K562 (cell line): ENCODE measurements around the gene ART4. TPM values are rescaled to one million over a fixed set of nuclear protein-coding genes. Genes with fewer than 3 reads are reported as not detected.

Source experiments
- BMI1 ChIP-seq: fragments of 150-350 bp; IDR thresholded peaks from 2 replicates; pipeline ENCODE4 v1.6.1; 2014; ENCODE audit warnings: low read length
- CBX3 ChIP-seq, 2 experiments: IDR thresholded peaks; 1 replicate in 1 of 2; 2 replicates in 1 of 2; pipeline ENCODE4 v1.6.1; 2012; ENCODE audit warnings: inconsistent platforms in 2 of 2, low read length in 2 of 2, borderline replicate concordance in 1 of 2, control low read depth in 1 of 2
- CXXC5 ChIP-seq: fragments of 250-450 bp; sonication (Bioruptor Pico); IDR thresholded peaks from 2 replicates; pipeline ENCODE4 v1.8.0; 2022; ENCODE audit warnings: inconsistent platforms, mild to moderate bottlenecking, moderate library complexity
- ETV6 ChIP-seq, 3 experiments: fragments of 150-350 bp in 1 of 3; sonication (generic) in 1 of 3; formaldehyde crosslinking in 1 of 3; IDR thresholded peaks; 2 replicates each; pipeline versions ENCODE4 v1.6.1 to v1.8.0; 2014 to 2022; ENCODE audit warnings: borderline replicate concordance in 2 of 3, low read depth in 2 of 3, antibody characterized with exemption in 1 of 3, low read length in 1 of 3, mild to moderate bottlenecking in 1 of 3, missing genetic modification reagents in 1 of 3
- GABPB2 ChIP-seq: fragments of 250-450 bp; sonication (Bioruptor Pico); conservative IDR thresholded peaks from 2 replicates; pipeline ENCODE4 v1.5.1; 2021; ENCODE audit warnings: mild to moderate bottlenecking
- ILF3 ChIP-seq: fragments of 450-650 bp; IDR thresholded peaks from 2 replicates; pipeline ENCODE4 v1.6.1; 2018; ENCODE audit warnings: antibody characterized with exemption, mild to moderate bottlenecking, moderate library complexity, borderline replicate concordance
- NR2C2 ChIP-seq, 2 experiments: fragments of 200-800 bp in 1 of 2; sonication (Bioruptor generic) in 1 of 2; sonication (generic) in 1 of 2; formaldehyde crosslinking in 1 of 2; IDR thresholded peaks; 2 replicates each; pipeline versions ENCODE4 v1.6.1 to v1.8.0; 2016 to 2022; ENCODE audit warnings: mild to moderate bottlenecking in 1 of 2, missing compliant biosample characterization in 1 of 2, missing genetic modification characterization in 1 of 2, missing genetic modification reagents in 1 of 2
- TCF15 ChIP-seq: fragments of 250-450 bp; sonication (Bioruptor Pico); IDR thresholded peaks from 2 replicates; pipeline ENCODE4 v1.8.0; 2022; ENCODE audit warnings: moderate library complexity, mild to moderate bottlenecking, inconsistent platforms
- TOE1 ChIP-seq, 2 experiments: fragments of 450-650 bp in 1 of 2; sonication (generic) in 1 of 2; formaldehyde crosslinking in 1 of 2; IDR thresholded peaks; 2 replicates each; pipeline versions ENCODE4 v1.7.1 to v1.8.0; 2016 to 2022; ENCODE audit warnings: borderline replicate concordance in 2 of 2, mild to moderate bottlenecking in 2 of 2, antibody characterized with exemption in 1 of 2, inconsistent platforms in 1 of 2, low read depth in 1 of 2, missing genetic modification reagents in 1 of 2, moderate library complexity in 1 of 2
- U2AF2 ChIP-seq: fragments of 200-400 bp; formaldehyde crosslinking; optimal IDR thresholded peaks from 2 replicates; pipeline ENCODE3; 2017; ENCODE audit warnings: low read depth, mild to moderate bottlenecking, low read length
- ZBTB26 ChIP-seq: fragments of 450-650 bp; formaldehyde crosslinking; IDR thresholded peaks from 2 replicates; pipeline ENCODE4 v1.4.0; 2022; ENCODE audit warnings: missing genetic modification characterization
- ZNF263 ChIP-seq: sonication (generic); formaldehyde crosslinking; IDR thresholded peaks from 2 replicates; pipeline ENCODE4 v1.8.0; 2022; ENCODE audit warnings: mild to moderate bottlenecking, missing genetic modification reagents, borderline replicate concordance
- ZNF592 ChIP-seq: fragments of 450-650 bp; IDR thresholded peaks from 2 replicates; pipeline ENCODE4 v1.6.1; 2017; ENCODE audit warnings: antibody characterized with exemption, mild to moderate bottlenecking
- polyA plus RNA-seq, 8 experiments: library from polyadenylated mRNA; depleted of rRNA in 4 of 8; stranded (reverse) in 5 of 8; unstranded in 3 of 8; fragments of >200 nt; fragmentation: Nextera tagmentation in 2 of 8; fragmentation: Illumina TruSeq in 1 of 8; extraction: Ambion mirVana in 2 of 8; extraction: Trizol in 1 of 8; gene quantifications; 2 replicates each; pipeline versions ENCODE4 v1.2.1 to v1.2.3, GENCODE V29; 2011 to 2014; ENCODE audit warnings: inconsistent platforms in 1 of 8, missing spikeins in 1 of 8
- total RNA-seq, 7 experiments: library from RNA; depleted of rRNA in 6 of 7; stranded (reverse); fragments of >200 nt in 6 of 7; fragmentation: Illumina TruSeq in 2 of 7; extraction: Trizol in 2 of 7; gene quantifications; 2 replicates each; pipeline versions ENCODE4 v1.2.1 to v1.2.3, GENCODE V29; 2011 to 2021; ENCODE audit warnings: low replicate concordance in 1 of 7
- TF ChIP-seq, protein P1 (sequence below): fragments of 450-650 bp; conservative IDR thresholded peaks from 2 replicates; pipeline ENCODE4 v1.6.1; 2016; ENCODE audit warnings: missing genetic modification characterization, low read depth, mild to moderate bottlenecking, missing compliant biosample characterization, moderate library complexity

The ART4 gene
- total and polyA plus RNA-seq, 9 of the 15 experiments (the other 6 are each of a cell fraction or from before 2014, with no cell fraction given) = 0.07 TPM; not detected in 8

- TF ChIP-seq, protein P1, sequence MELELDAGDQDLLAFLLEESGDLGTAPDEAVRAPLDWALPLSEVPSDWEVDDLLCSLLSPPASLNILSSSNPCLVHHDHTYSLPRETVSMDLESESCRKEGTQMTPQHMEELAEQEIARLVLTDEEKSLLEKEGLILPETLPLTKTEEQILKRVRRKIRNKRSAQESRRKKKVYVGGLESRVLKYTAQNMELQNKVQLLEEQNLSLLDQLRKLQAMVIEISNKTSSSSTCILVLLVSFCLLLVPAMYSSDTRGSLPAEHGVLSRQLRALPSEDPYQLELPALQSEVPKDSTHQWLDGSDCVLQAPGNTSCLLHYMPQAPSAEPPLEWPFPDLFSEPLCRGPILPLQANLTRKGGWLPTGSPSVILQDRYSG (tag) = no peak
- TF ChIP-seq GABPB2 (CRISPR knock-in tag) (no peak), CXXC5 (CRISPR knock-in tag) (peak; percentile 77; the same call in 1 of the 2 replicates), U2AF2 (no peak), ZNF592 (no peak), CBX3 (IDR thresholded peaks at IDR 0.05; ENCODE audit: borderline replicate concordance in 1 of 2, low read length in 2 of 2) (no peak), ZNF263 (no peak), TOE1 (IDR thresholded peaks at IDR 0.05; ENCODE audit: borderline replicate concordance) (no peak), TOE1 (CRISPR knock-in tag; IDR thresholded peaks at IDR 0.05; ENCODE audit: borderline replicate concordance, low read depth) (no peak), TCF15 (CRISPR knock-in tag) (no peak), ZBTB26 (CRISPR knock-in tag) (no peak), NR2C2 (CRISPR knock-in tag; IDR thresholded peaks at IDR 0.05) (no peak), NR2C2 (tag; IDR thresholded peaks at IDR 0.05) (peak; percentile 95), ETV6 (IDR thresholded peaks at IDR 0.05; ENCODE audit: borderline replicate concordance in 1 of 2, low read depth in 2 of 2, low read length in 1 of 2) (no peak), ETV6 (CRISPR knock-in tag; IDR thresholded peaks at IDR 0.05; ENCODE audit: borderline replicate concordance) (no peak), ILF3 (no peak), BMI1 (no peak)
Measured at GRCh38 chr12:14803011-14803829, 40.1 kb downstream of the ART4 start, which contains the start of the genes C12orf60 and WBP11 (continued).
